ENCODE measurements around the gene NOL4L. TPM values are rescaled to one million over a fixed set of nuclear protein-coding genes. Genes with fewer than 3 reads are reported as not detected.

Gene NOL4L
- polyA plus RNA-seq, 1 experiment, result 10.9 TPM

GRCh38 chr20:32609111-32609773 lies 24.1 kb upstream of the NOL4L start:
- TF ChIP-seq CTCF (IDR thresholded peaks at IDR 0.05; ENCODE audit: insufficient read depth, low read depth, low read length), result no peak
- no peaks in the 10 kb centered on the region for H3K36me3 ChIP-seq (ENCODE audit: control insufficient read depth, insufficient read depth, low read length)
- DNase-seq (ENCODE audit: low read depth), result no peak
- no peak overlapping the region for H3K4me3 ChIP-seq (ENCODE audit: low read depth, low read length)
- POLR2A ChIA-PET, result no interaction called here
- peaks cover 22% of the 10 kb centered on the region for H3K27me3 ChIP-seq (ENCODE audit: control insufficient read depth, insufficient read depth, low read length)
- CTCF ChIA-PET, result interaction anchor here (0.9 kb wide), 1 partner anchor 43 kb away, joined by 3 read pairs; no protein-coding TSS in a partner anchor

- no peak for DNase-seq (ENCODE audit: low read depth)
- TF ChIP-seq CTCF (IDR thresholded peaks at IDR 0.05; ENCODE audit: insufficient read depth, low read depth, low read length), result no peak
- Histone ChIP-seq H3K4me3 (ENCODE audit: low read depth, low read length) (no peak overlapping the region), H3K36me3 (ENCODE audit: control insufficient read depth, insufficient read depth, low read length) (no peaks in the 10 kb centered on the region), H3K27me3 (ENCODE audit: control insufficient read depth, insufficient read depth, low read length) (peaks cover 22% of the 10 kb centered on the region)
- ChIA-PET POLR2A (no interaction called here), CTCF (interaction anchor here (0.9 kb wide), 1 partner anchor 44 kb away, joined by 3 read pairs; no protein-coding TSS in a partner anchor)
Measured at GRCh38 chr20:32608664-32609015, 23.5 kb upstream of the NOL4L start.

GRCh38 chr20:32607727-32608663 lies 22.9 kb upstream of the NOL4L start:
- CTCF ChIA-PET, result interaction anchor here (0.9 kb wide), 1 partner anchor 44 kb away, joined by 3 read pairs; no protein-coding TSS in a partner anchor
- no peak for DNase-seq (ENCODE audit: low read depth)
- peaks cover 22% of the 10 kb centered on the region for H3K27me3 ChIP-seq (ENCODE audit: control insufficient read depth, insufficient read depth, low read length)

GRCh38 chr20:32607324-32607723 lies 22.2 kb upstream of the NOL4L start:
- Histone ChIP-seq H3K27me3 (ENCODE audit: control insufficient read depth, insufficient read depth, low read length) (peaks cover 22% of the 10 kb centered on the region), H3K4me3 (ENCODE audit: low read depth, low read length) (no peak overlapping the region), H3K36me3 (ENCODE audit: control insufficient read depth, insufficient read depth, low read length) (no peaks in the 10 kb centered on the region)
- no peak for TF ChIP-seq CTCF (IDR thresholded peaks at IDR 0.05; ENCODE audit: insufficient read depth, low read depth, low read length)
- CTCF ChIA-PET, result no interaction called here
- POLR2A ChIA-PET, result no interaction called here
- DNase-seq (ENCODE audit: low read depth), result no peak

More at GRCh38 chr20:32607727-32608663, 22.9 kb upstream of the NOL4L start:
- Histone ChIP-seq H3K36me3 (ENCODE audit: control insufficient read depth, insufficient read depth, low read length) (no peaks in the 10 kb centered on the region), H3K4me3 (ENCODE audit: low read depth, low read length) (no peak overlapping the region)
- POLR2A ChIA-PET, result no interaction called here
- TF ChIP-seq CTCF (IDR thresholded peaks at IDR 0.05; ENCODE audit: insufficient read depth, low read depth, low read length), result no peak

GRCh38 chr20:32606790-32607189 lies 21.7 kb upstream of the NOL4L start:
- ChIA-PET POLR2A (no interaction called here), CTCF (no interaction called here)
- no peak for DNase-seq (ENCODE audit: low read depth)
- Histone ChIP-seq H3K36me3 (ENCODE audit: control insufficient read depth, insufficient read depth, low read length) (no peaks in the 10 kb centered on the region), H3K27me3 (ENCODE audit: control insufficient read depth, insufficient read depth, low read length) (peaks cover 22% of the 10 kb centered on the region), H3K4me3 (ENCODE audit: low read depth, low read length) (no peak overlapping the region)
- no peak for TF ChIP-seq CTCF (IDR thresholded peaks at IDR 0.05; ENCODE audit: insufficient read depth, low read depth, low read length)

Measured in BJ (cell line).